WTC11 (cell line): ENCODE measurements around the gene IKZF2. TPM values are rescaled to one million over a fixed set of nuclear protein-coding genes. Genes with fewer than 3 reads are reported as not detected.
A peak's percentile ranks its signal among the peaks of the same experiment; 100 is the strongest.

ENCODE experiments used
- ATAC-seq: fragments of 200-7000 bp; cut with Tn5 transposase; 2 replicates; pipeline ENCODE4 v1.10.0; 2021; ENCODE audit warnings: mild to moderate bottlenecking, moderate library complexity
- Bru-seq: library from RNA; stranded (reverse); fragments of 400-500 nt; gene quantifications from one replicate; lab custom pipeline; 2021; lab: Mats Ljungman, UMichigan
- CTCF ChIA-PET: fragments of 300-600 bp; sonication (Branson Sonifier 250); formaldehyde crosslinking; loops from one replicate; lab custom pipeline; 2021; ENCODE audit warnings: antibody characterized with exemption; lab: Charles Lee
- POLR2A ChIA-PET: fragments of 350-600 bp; sonication (Branson Sonifier 250); formaldehyde crosslinking; loops from one replicate; lab custom pipeline; 2021; ENCODE audit warnings: antibody characterized with exemption; lab: Charles Lee
- DNase-seq: peaks from one replicate; pipeline ENCODE4 v3.0.0; 2021; ENCODE audit warnings: low spot score
- H3K27ac Mint-ChIP-seq: 2 replicates; pipeline ENCODE4 v1.8.0; 2021; ENCODE audit warnings: mixed read lengths
- H3K27me3 Mint-ChIP-seq: 2 replicates; pipeline ENCODE4 v1.8.0; 2021; ENCODE audit warnings: low read depth, mild to moderate bottlenecking, moderate library complexity, mixed read lengths
- H3K36me3 Mint-ChIP-seq: 2 replicates; pipeline ENCODE4 v1.8.0; 2021; ENCODE audit warnings: mixed read lengths
- H3K4me1 Mint-ChIP-seq: 2 replicates; pipeline ENCODE4 v1.8.0; 2022; ENCODE audit warnings: mixed read lengths
- H3K4me3 Mint-ChIP-seq: 2 replicates; pipeline ENCODE4 v1.8.0; 2021; ENCODE audit warnings: mild to moderate bottlenecking, moderate library complexity, mixed read lengths
- H3K9me3 Mint-ChIP-seq: 2 replicates; pipeline ENCODE4 v1.8.0; 2021; ENCODE audit warnings: mixed read lengths
- ATF2 ChIP-seq: sonication (generic); formaldehyde crosslinking; IDR thresholded peaks from 2 replicates; pipeline ENCODE4 v1.8.1; 2022; ENCODE audit warnings: low read depth, missing genetic modification reagents, borderline replicate concordance
- CREB1 ChIP-seq: sonication (generic); formaldehyde crosslinking; IDR thresholded peaks from 2 replicates; pipeline ENCODE4 v1.8.0; 2023; ENCODE audit warnings: mild to moderate bottlenecking, missing genetic modification reagents
- E2F4 ChIP-seq: sonication (generic); formaldehyde crosslinking; IDR thresholded peaks from 2 replicates; pipeline ENCODE4 v1.8.1; 2022; ENCODE audit warnings: low read depth, mild to moderate bottlenecking, moderate library complexity, missing genetic modification reagents, borderline replicate concordance
- E2F5 ChIP-seq: sonication (generic); formaldehyde crosslinking; IDR thresholded peaks from 2 replicates; pipeline ENCODE4 v1.8.1; 2022; ENCODE audit warnings: mild to moderate bottlenecking, moderate library complexity, missing genetic modification reagents
- ELF4 ChIP-seq: sonication (generic); formaldehyde crosslinking; IDR thresholded peaks from 2 replicates; pipeline ENCODE4 v1.8.1; 2022; ENCODE audit warnings: low read depth, mild to moderate bottlenecking, moderate library complexity, missing genetic modification reagents
- EMX1 ChIP-seq: fragments of 250-450 bp; sonication (Bioruptor Pico); IDR thresholded peaks from 2 replicates; pipeline ENCODE4 v1.8.0; 2021; ENCODE audit warnings: mild to moderate bottlenecking
- FOXP4 ChIP-seq: sonication (generic); formaldehyde crosslinking; IDR thresholded peaks from 2 replicates; pipeline ENCODE4 v1.8.0; 2022; ENCODE audit warnings: mild to moderate bottlenecking, missing genetic modification reagents
- GABPB1 ChIP-seq: sonication (generic); formaldehyde crosslinking; IDR thresholded peaks from 2 replicates; pipeline ENCODE4 v1.8.1; 2023; ENCODE audit warnings: mild to moderate bottlenecking, missing genetic modification reagents
- GRHL2 ChIP-seq: fragments of 250-450 bp; sonication (Bioruptor Pico); IDR thresholded peaks from 2 replicates; pipeline ENCODE4 v1.8.0; 2022; ENCODE audit warnings: mild to moderate bottlenecking, moderate library complexity; ENCODE audit not compliant: insufficient replicate concordance, severe bottlenecking
- HMGA2 ChIP-seq: fragments of 250-450 bp; sonication (Bioruptor Pico); IDR thresholded peaks from 2 replicates; pipeline ENCODE4 v1.4.0; 2021; ENCODE audit warnings: mild to moderate bottlenecking, moderate library complexity
- JAZF1 ChIP-seq: fragments of 250-450 bp; sonication (Bioruptor Pico); IDR thresholded peaks from 2 replicates; pipeline ENCODE4 v1.9.0; 2021; ENCODE audit warnings: moderate library complexity, mild to moderate bottlenecking, inconsistent platforms
- MAX ChIP-seq: sonication (generic); formaldehyde crosslinking; IDR thresholded peaks from 2 replicates; pipeline ENCODE4 v1.8.0; 2022; ENCODE audit warnings: mild to moderate bottlenecking, missing genetic modification reagents
- NFE2L1 ChIP-seq: sonication (generic); formaldehyde crosslinking; IDR thresholded peaks from 2 replicates; pipeline ENCODE4 v1.8.1; 2023; ENCODE audit warnings: missing genetic modification reagents
- NFYB ChIP-seq: sonication (generic); formaldehyde crosslinking; conservative IDR thresholded peaks from 2 replicates; pipeline ENCODE4 v1.8.0; 2022; ENCODE audit warnings: low read depth, missing genetic modification reagents
- PRRX2 ChIP-seq: fragments of 250-450 bp; sonication (Bioruptor Pico); IDR thresholded peaks from 2 replicates; pipeline ENCODE4 v1.8.0; 2021; ENCODE audit warnings: mild to moderate bottlenecking
- RORB ChIP-seq: fragments of 250-450 bp; sonication (Bioruptor Pico); IDR thresholded peaks from 2 replicates; pipeline ENCODE4 v1.9.0; 2021; ENCODE audit warnings: mild to moderate bottlenecking
- STAT6 ChIP-seq: sonication (generic); formaldehyde crosslinking; conservative IDR thresholded peaks from 2 replicates; pipeline ENCODE4 v1.8.1; 2023; ENCODE audit warnings: mild to moderate bottlenecking, low read depth, missing genetic modification reagents, moderate library complexity
- TEAD4 ChIP-seq: sonication (generic); formaldehyde crosslinking; IDR thresholded peaks from 2 replicates; pipeline ENCODE4 v1.8.0; 2022; ENCODE audit warnings: mild to moderate bottlenecking, missing genetic modification reagents
- USF1 ChIP-seq: sonication (generic); formaldehyde crosslinking; IDR thresholded peaks from 2 replicates; pipeline ENCODE4 v1.8.0; 2022; ENCODE audit warnings: mild to moderate bottlenecking, missing genetic modification reagents
- USF2 ChIP-seq: sonication (generic); formaldehyde crosslinking; IDR thresholded peaks from 2 replicates; pipeline ENCODE4 v1.8.1; 2023; ENCODE audit warnings: mild to moderate bottlenecking, missing genetic modification reagents, moderate library complexity
- ZBTB21 ChIP-seq: sonication (generic); formaldehyde crosslinking; IDR thresholded peaks from 2 replicates; pipeline ENCODE4 v1.8.1; 2023; ENCODE audit warnings: mild to moderate bottlenecking, missing genetic modification reagents, borderline replicate concordance
- ZNF138 ChIP-seq: sonication (generic); formaldehyde crosslinking; conservative IDR thresholded peaks from 2 replicates; pipeline ENCODE4 v1.8.1; 2022; ENCODE audit warnings: mild to moderate bottlenecking, moderate library complexity, missing genetic modification reagents
- ZNF416 ChIP-seq: fragments of 250-450 bp; sonication (Bioruptor Pico); IDR thresholded peaks from 2 replicates; pipeline ENCODE4 v1.9.0; 2021; ENCODE audit warnings: mild to moderate bottlenecking, inconsistent platforms
- ZNF425 ChIP-seq: fragments of 250-450 bp; sonication (Bioruptor Pico); conservative IDR thresholded peaks from 2 replicates; pipeline ENCODE4 v1.9.0; 2021; ENCODE audit warnings: mild to moderate bottlenecking
- long read RNA-seq, 3 experiments: library from RNA in 1 of 3; library from capped mRNA in 1 of 3; library from polyadenylated mRNA in 1 of 3; unstranded in 2 of 3; stranded (forward) in 1 of 3; transcript quantifications; one replicate each; pipeline ENCODE4 v2.0.0, GENCODE V29; 2021
- total RNA-seq: library from RNA; stranded (reverse); gene quantifications from 3 replicates; pipeline ENCODE4 v1.2.3, GENCODE V29; 2021

Gene IKZF2
- total RNA-seq (4.1 to 5.2 TPM (median 4.2 TPM) in 3 replicates), Bru-seq, nascent RNA (percentile 61 among the genes with signal in this experiment)
- long read RNA-seq, experiment 1, partial matches to known transcripts, result 2 of 4 reads
- long read RNA-seq, experiment 1, other reads (novel, unspliced or antisense), result 2 of 4 reads
- long read RNA-seq, experiment 2, partial matches to known transcripts, result 0 of 3 reads
- long read RNA-seq, experiment 2, other reads (novel, unspliced or antisense), result 3 of 3 reads
- long read RNA-seq, experiment 3, partial matches to known transcripts, result 0 of 1 reads
- long read RNA-seq, experiment 3, other reads (novel, unspliced or antisense), result 1 of 1 reads

- peak; percentile 77 for ATAC-seq
- peak within 1 kb of the TSS; percentile 92 for H3K27ac Mint-ChIP-seq
- H3K36me3 Mint-ChIP-seq, result no peaks in the 10 kb centered on the region
- peak; percentile 67 for DNase-seq
- ChIA-PET CTCF (interaction anchor here (1.2 to 2.1 kb wide), 3 partner anchors 20 to 259 kb away, joined by 3 to 6 read pairs (median 3); no protein-coding TSS in a partner anchor), POLR2A (interaction anchor here (0.6 to 1.1 kb wide), 2 partner anchors 39 to 176 kb away, joined by 3 to 4 read pairs; no protein-coding TSS in a partner anchor)
- H3K4me1 Mint-ChIP-seq, result peaks cover 44% of the 10 kb centered on the region
- H3K4me3 Mint-ChIP-seq, result peak within 1 kb of the TSS; percentile 94
- H3K27me3 Mint-ChIP-seq, result no peaks in the 10 kb centered on the region; the same call in 1 of the 2 replicates
- H3K9me3 Mint-ChIP-seq, result no peaks in the 10 kb centered on the region
- no peak for TF ChIP-seq ZBTB21 (CRISPR knock-in tag)
- TF ChIP-seq ELF4 (CRISPR knock-in tag), result no peak
- peak; percentile 64; the same call in 1 of the 2 replicates for TF ChIP-seq ZNF416 (CRISPR knock-in tag)
- no peak for TF ChIP-seq USF2 (CRISPR knock-in tag)
- TF ChIP-seq USF1 (CRISPR knock-in tag), result no peak
- no peak for TF ChIP-seq STAT6
- no peak for TF ChIP-seq ZNF425 (CRISPR knock-in tag)
- no peak for TF ChIP-seq HMGA2 (CRISPR knock-in tag)
- TF ChIP-seq MAX (CRISPR knock-in tag), result no peak; the same call in 1 of the 2 replicates
- TF ChIP-seq CREB1, result no peak
- TF ChIP-seq GRHL2 (CRISPR knock-in tag), result no peak
- no peak for TF ChIP-seq NFE2L1 (CRISPR knock-in tag)
- TF ChIP-seq RORB (CRISPR knock-in tag), result no peak
- 0 out of 2 replicates have a peak, but pooled peaks have one; percentile 31 for TF ChIP-seq PRRX2
- TF ChIP-seq ZNF138 (CRISPR knock-in tag), result no peak
- TF ChIP-seq E2F4 (CRISPR knock-in tag), result no peak
- no peak for TF ChIP-seq EMX1 (CRISPR knock-in tag)
- TF ChIP-seq TEAD4, result no peak
- no peak for TF ChIP-seq NFYB (CRISPR knock-in tag)
- peak; percentile 46; the same call in 1 of the 2 replicates for TF ChIP-seq FOXP4
- no peak for TF ChIP-seq ATF2 (CRISPR knock-in tag)
- TF ChIP-seq JAZF1 (CRISPR knock-in tag), result no peak
- peak; percentile 64; the same call in 1 of the 2 replicates for TF ChIP-seq E2F5
- no peak for TF ChIP-seq GABPB1 (CRISPR knock-in tag)
These were observed at the start of gene IKZF2 for GRCh38 chr2:213151437-213152064. Gene IKZF2 (minus strand): TSS chr2:213151612. CDS start chr2:213148629, 2,983 bp downstream.
